Activated CD4-positive, alpha-beta memory T cell treated with anti-CD3 and anti-CD28 coated beads, Interleukin-2, amount 10 ng/mL, durations not matched to agents 7 days and 5 days (primary cell): ENCODE data around the gene KCTD2. TPM values are rescaled to one million over a fixed set of nuclear protein-coding genes. Genes with fewer than 3 reads are reported as not detected.

ENCODE experiments used
- CTCF ChIA-PET: fragments of 350-600 bp; sonication (Branson Sonifier 250); formaldehyde crosslinking; loops from one replicate; lab custom pipeline; 2021; ENCODE audit warnings: antibody characterized with exemption, inconsistent platforms; lab: Charles Lee
- POLR2A ChIA-PET: fragments of 350-600 bp; sonication (Branson Sonifier 250); formaldehyde crosslinking; loops from one replicate; lab custom pipeline; 2021; ENCODE audit warnings: antibody characterized with exemption; lab: Charles Lee
- DNase-seq: peaks from one replicate; pipeline ENCODE4 v3.0.0-alpha.2; 2020
- H3K27ac Mint-ChIP-seq: one replicate; pipeline ENCODE4 v1.8.0; 2021; ENCODE audit warnings: mild to moderate bottlenecking, mixed read lengths
- H3K27me3 Mint-ChIP-seq: one replicate; pipeline ENCODE4 v1.8.0; 2021; ENCODE audit warnings: mixed read lengths
- H3K36me3 Mint-ChIP-seq: one replicate; pipeline ENCODE4 v1.8.0; 2021; ENCODE audit warnings: low read depth, mixed read lengths
- H3K4me1 Mint-ChIP-seq: one replicate; pipeline ENCODE4 v1.8.0; 2021; ENCODE audit warnings: mixed read lengths
- H3K4me3 Mint-ChIP-seq: one replicate; pipeline ENCODE4 v1.8.0; 2021; ENCODE audit warnings: mild to moderate bottlenecking, mixed read lengths
- H3K9me3 Mint-ChIP-seq: one replicate; pipeline ENCODE4 v1.8.0; 2021; ENCODE audit warnings: mixed read lengths
- total RNA-seq, 2 experiments: library from RNA; stranded (reverse); gene quantifications; one replicate each; pipeline ENCODE4 v1.2.3, GENCODE V29; 2021

The KCTD2 gene
- total RNA-seq, 2 experiments from 2014 or later: 24.2 to 24.9 TPM

GRCh38 chr17:75110234-75110937 is 63.4 kb downstream of the KCTD2 start:
- no peaks in the 10 kb centered on the region for H3K9me3 Mint-ChIP-seq
- DNase-seq: no peak
- H3K4me1 Mint-ChIP-seq: peaks cover 47% of the 10 kb centered on the region
- H3K4me3 Mint-ChIP-seq: peak overlapping the region; percentile 84
- H3K27ac Mint-ChIP-seq: peak overlapping the region; percentile 65
- peaks cover 22% of the 10 kb centered on the region for H3K36me3 Mint-ChIP-seq
- ChIA-PET POLR2A (interaction anchor here (0.6 to 2.9 kb wide), 26 partner anchors 9 to 179 kb away, joined by 3 to 11 read pairs (median 4); partner anchors contain the start of genes CDR2L, JPT1, MRPL58 and NUP85), CTCF (interaction anchor here (0.5 to 9.0 kb wide), 13 partner anchors 15 to 375 kb away, joined by 3 to 158 read pairs (median 6); partner anchors contain the start of genes MIF4GD and NT5C)
- H3K27me3 Mint-ChIP-seq: no peaks in the 10 kb centered on the region

GRCh38 chr17:75111777-75112335 is 64.8 kb downstream of the KCTD2 start:
- H3K4me3 Mint-ChIP-seq: peak overlapping the region; percentile 84
- CTCF ChIA-PET: interaction anchor here (0.7 to 9.0 kb wide), 10 partner anchors 14 to 300 kb away, joined by 3 to 158 read pairs (median 16); partner anchors contain the start of gene NT5C
- H3K9me3 Mint-ChIP-seq: no peaks in the 10 kb centered on the region
- no peak for DNase-seq
- H3K27me3 Mint-ChIP-seq: no peaks in the 10 kb centered on the region
- H3K4me1 Mint-ChIP-seq: peaks cover 51% of the 10 kb centered on the region
- peaks cover 26% of the 10 kb centered on the region for H3K36me3 Mint-ChIP-seq
- POLR2A ChIA-PET: interaction anchor here (0.9 to 2.9 kb wide), 6 partner anchors 12 to 94 kb away, joined by 3 to 11 read pairs (median 4); partner anchors contain the start of genes ATP5PD, NT5C, NUP85 and SLC16A5
- peak overlapping the region; percentile 50 for H3K27ac Mint-ChIP-seq

GRCh38 chr17:75113798-75114551 is 67.0 kb downstream of the KCTD2 start:
- POLR2A ChIA-PET: interaction anchor here (0.6 to 4.1 kb wide), 26 partner anchors 9 to 157 kb away, joined by 3 to 65 read pairs (median 7); partner anchors contain the start of genes GGA3, JPT1, KCTD2 and MIF4GD
- peak overlapping the region; percentile 82 for H3K4me3 Mint-ChIP-seq
- no peaks in the 10 kb centered on the region for H3K9me3 Mint-ChIP-seq
- CTCF ChIA-PET: interaction anchor here (0.5 to 9.0 kb wide), 62 partner anchors 9 to 411 kb away, joined by 3 to 158 read pairs (median 6); partner anchors contain the start of genes ATP5PD, GGA3, KCTD2 and LLGL2
- peak; percentile 92 for DNase-seq
- H3K4me1 Mint-ChIP-seq: peaks cover 47% of the 10 kb centered on the region
- H3K36me3 Mint-ChIP-seq: peaks cover 39% of the 10 kb centered on the region
- peak overlapping the region; percentile 84 for H3K27ac Mint-ChIP-seq
- H3K27me3 Mint-ChIP-seq: no peaks in the 10 kb centered on the region

GRCh38 chr17:75114552-75115314 is 67.7 kb downstream of the KCTD2 start:
- no peaks in the 10 kb centered on the region for H3K9me3 Mint-ChIP-seq
- peaks cover 48% of the 10 kb centered on the region for H3K4me1 Mint-ChIP-seq
- ChIA-PET POLR2A (interaction anchor here (0.7 to 4.1 kb wide), 22 partner anchors 9 to 156 kb away, joined by 3 to 65 read pairs (median 8); partner anchors contain the start of genes GGA3, JPT1, KCTD2 and MIF4GD), CTCF (interaction anchor here (0.5 to 9.0 kb wide), 60 partner anchors 10 to 411 kb away, joined by 3 to 158 read pairs (median 7); partner anchors contain the start of genes ATP5PD, GGA3, JPT1 and KCTD2)
- H3K27me3 Mint-ChIP-seq: no peaks in the 10 kb centered on the region
- H3K27ac Mint-ChIP-seq: peak overlapping the region; percentile 84
- DNase-seq: no peak
- H3K36me3 Mint-ChIP-seq: peaks cover 41% of the 10 kb centered on the region
- H3K4me3 Mint-ChIP-seq: peak overlapping the region; percentile 82

Other genes with a start within 250 kb of the KCTD2 start
- under 1 TPM in 1 of 2 experiments, not detected in 1; 0.45 TPM for gene GRIN2C, start 187.3 kb upstream of the KCTD2 start, total RNA-seq
- 10 to 100 TPM; 22.9 to 24.0 TPM for gene FDXR, start 174.2 kb upstream of the KCTD2 start, total RNA-seq
- not detected for gene FADS6, start 153.6 kb upstream of the KCTD2 start, total RNA-seq
- not detected for gene USH1G, start 124.0 kb upstream of the KCTD2 start, total RNA-seq
- gene OTOP2, start 123.0 kb upstream of the KCTD2 start, total RNA-seq: not detected
- not detected for gene OTOP3, start 111.3 kb upstream of the KCTD2 start, total RNA-seq
- gene HID1, start 74.5 kb upstream of the KCTD2 start, total RNA-seq: 1 to 10 TPM in 1 of 2 experiments, under 1 TPM in 1; 0.38 to 1.4 TPM
- under 1 TPM; 0.50 to 0.63 TPM for gene CDR2L, start 59.6 kb upstream of the KCTD2 start, total RNA-seq
- 10 to 100 TPM; 45.4 to 49.6 TPM for gene MRPL58, start 34.6 kb upstream of the KCTD2 start, total RNA-seq
- gene ATP5PD, start 256 bp upstream of the KCTD2 start, total RNA-seq: 100 to 1,000 TPM; 242 TPM
- 10 to 100 TPM; 10.4 TPM for gene SLC16A5, start 40.7 kb downstream of the KCTD2 start, total RNA-seq
- gene ARMC7, start 62.7 kb downstream of the KCTD2 start, total RNA-seq: 10 to 100 TPM; 17.1 to 17.9 TPM
- 10 to 100 TPM; 68.2 to 69.4 TPM for gene NT5C, start 84.5 kb downstream of the KCTD2 start, total RNA-seq
- gene JPT1, start 107.3 kb downstream of the KCTD2 start, total RNA-seq: 100 to 1,000 TPM; 305 to 329 TPM
- gene SUMO2, start 135.7 kb downstream of the KCTD2 start, total RNA-seq: 100 to 1,000 TPM; 548 to 559 TPM
- 100 to 1,000 TPM; 109 to 116 TPM for gene NUP85, start 158.5 kb downstream of the KCTD2 start, total RNA-seq
- 10 to 100 TPM; 73.4 to 79.4 TPM for gene GGA3, start 214.4 kb downstream of the KCTD2 start, total RNA-seq
- gene MRPS7, start 214.7 kb downstream of the KCTD2 start, total RNA-seq: 10 to 100 TPM; 39.7 to 40.0 TPM
- 10 to 100 TPM; 54.8 to 60.3 TPM for gene MIF4GD, start 224.0 kb downstream of the KCTD2 start, total RNA-seq
- 10 to 100 TPM; 24.3 to 27.9 TPM for gene SLC25A19, start 242.2 kb downstream of the KCTD2 start, total RNA-seq